Measurements from ENCODE around the gene SUCLG2.

The SUCLG2 gene

GRCh38 chr3:67495751-67496150 lies 158.7 kb downstream of the SUCLG2 start:
- DNase-seq: no peak

DNA sequence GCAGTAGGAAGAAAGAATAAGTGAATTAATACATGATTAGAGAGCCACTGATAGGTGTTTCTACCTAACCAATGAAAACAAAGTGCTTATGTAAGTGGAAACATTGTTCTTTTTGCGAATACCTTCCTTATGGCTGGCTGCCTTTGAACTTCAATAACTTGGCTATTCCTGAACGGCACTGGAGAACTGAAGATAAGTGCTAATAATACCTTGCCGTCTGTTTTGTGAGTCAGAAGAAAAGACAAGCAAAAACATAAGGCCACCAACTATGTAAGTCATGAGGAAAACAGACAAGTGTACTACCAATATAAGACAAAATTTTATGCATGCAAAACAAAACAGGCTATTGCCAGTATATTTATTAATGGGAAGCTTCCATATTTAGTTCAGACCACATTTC lies 160.6 kb downstream of the SUCLG2 start:
- no peak for DNase-seq

GRCh38 chr3:67490658-67491057 lies 163.8 kb downstream of the SUCLG2 start:
- no peak for DNase-seq

DNA sequence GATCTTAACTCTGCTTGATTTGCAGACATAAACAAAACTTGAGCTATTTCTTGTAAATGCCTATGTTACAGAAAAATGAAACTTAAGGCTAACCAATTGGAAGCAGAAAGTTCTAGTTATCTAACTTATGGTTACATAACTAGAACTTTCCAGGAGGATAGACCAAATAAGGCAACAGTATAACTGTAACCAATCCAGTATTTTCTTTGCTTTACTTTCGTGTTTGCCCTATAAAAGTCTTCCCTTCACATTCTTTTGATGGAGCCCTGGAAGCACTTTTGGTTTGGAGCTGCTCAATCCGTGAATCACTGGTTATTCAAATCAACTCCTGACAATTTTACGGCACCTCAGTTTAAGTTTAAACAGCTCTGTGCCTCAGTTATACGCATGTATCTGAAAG lies 164.6 kb downstream of the SUCLG2 start:
- no peak for DNase-seq

GRCh38 chr3:67487564-67488114 lies 166.8 kb downstream of the SUCLG2 start:
- DNase-seq: no peak

DNA sequence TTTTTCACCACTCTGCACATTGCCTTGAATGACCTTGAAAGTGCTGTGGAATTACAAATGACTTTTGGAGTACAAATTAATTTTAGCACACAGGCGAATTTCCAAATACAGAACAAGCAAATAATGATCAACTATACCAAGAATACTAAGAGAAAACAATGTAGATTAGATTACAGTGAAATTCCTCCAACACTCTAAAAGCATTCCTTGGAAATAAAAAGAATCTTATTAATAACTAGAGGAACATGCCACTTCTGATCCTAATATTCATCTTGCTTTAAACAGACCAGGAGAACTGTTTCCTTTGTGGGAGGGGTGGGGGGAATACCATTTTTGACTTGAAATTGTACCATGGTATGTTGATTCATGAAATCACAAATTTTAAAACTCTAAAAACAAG lies 167.5 kb downstream of the SUCLG2 start:
- DNase-seq: no peak

GRCh38 chr3:67484085-67484484 lies 170.3 kb downstream of the SUCLG2 start:
- no peak for DNase-seq

DNA sequence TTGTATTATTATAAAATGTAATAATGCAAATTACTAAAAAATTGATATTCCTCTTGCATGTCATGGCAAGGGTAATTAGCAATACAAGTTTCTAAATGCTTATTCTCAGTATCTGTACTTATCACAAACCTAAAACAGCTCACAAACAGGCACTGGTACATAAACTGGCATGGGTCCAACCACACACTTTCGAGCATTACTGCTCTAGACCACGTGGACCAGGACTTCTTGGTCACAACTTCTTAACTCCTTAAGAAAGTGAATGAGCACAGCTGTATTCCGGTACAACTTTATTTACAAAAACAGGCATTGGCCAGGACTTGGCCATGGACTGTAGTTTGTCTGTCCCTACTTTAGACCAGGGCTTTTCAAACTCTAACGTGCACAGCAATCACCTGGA lies 173.3 kb downstream of the SUCLG2 start:
- no peak for DNase-seq

GRCh38 chr3:67478423-67478822 lies 176.0 kb downstream of the SUCLG2 start:
- no peak for DNase-seq

DNA sequence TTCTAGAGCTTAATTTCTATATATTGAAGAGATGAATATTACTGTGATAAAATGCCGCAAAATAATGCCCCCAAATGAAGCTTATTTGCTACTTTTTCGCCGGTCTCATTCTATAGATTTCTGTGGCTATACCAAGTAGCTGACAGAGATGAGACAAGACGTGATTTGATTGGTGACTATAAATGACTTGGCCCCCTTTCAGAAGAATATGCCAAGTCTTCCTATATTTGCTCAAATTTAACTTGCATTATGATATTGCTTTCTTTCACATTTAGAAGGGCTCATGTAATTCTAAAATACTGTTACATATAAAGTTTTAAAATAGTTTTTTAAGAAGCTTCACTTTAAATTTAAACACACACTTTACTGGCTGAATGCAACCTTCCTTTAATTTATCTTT lies 180.1 kb downstream of the SUCLG2 start:
- DNase-seq: no peak

GRCh38 chr3:67472674-67473201 lies 181.7 kb downstream of the SUCLG2 start:
- no peak for DNase-seq

DNA sequence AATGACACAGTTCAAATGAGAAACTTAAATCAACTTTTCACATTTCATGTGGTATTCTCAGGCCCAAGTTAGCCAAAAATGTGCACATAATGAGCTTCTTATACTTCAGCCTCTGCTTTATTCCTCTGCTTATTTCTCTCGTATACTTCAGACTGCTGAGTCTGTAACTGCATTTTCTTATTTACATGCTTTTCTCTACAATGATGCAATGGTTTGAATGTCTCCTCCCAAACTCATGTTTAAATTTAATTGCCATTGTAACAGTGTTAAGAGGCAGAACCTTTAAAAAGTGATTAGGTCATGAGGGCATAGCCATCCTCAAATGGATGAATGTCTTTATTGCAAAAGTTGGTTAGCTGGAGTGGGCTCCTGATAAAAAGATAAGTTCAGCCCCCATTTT lies 184.2 kb downstream of the SUCLG2 start:
- DNase-seq: no peak

DNA sequence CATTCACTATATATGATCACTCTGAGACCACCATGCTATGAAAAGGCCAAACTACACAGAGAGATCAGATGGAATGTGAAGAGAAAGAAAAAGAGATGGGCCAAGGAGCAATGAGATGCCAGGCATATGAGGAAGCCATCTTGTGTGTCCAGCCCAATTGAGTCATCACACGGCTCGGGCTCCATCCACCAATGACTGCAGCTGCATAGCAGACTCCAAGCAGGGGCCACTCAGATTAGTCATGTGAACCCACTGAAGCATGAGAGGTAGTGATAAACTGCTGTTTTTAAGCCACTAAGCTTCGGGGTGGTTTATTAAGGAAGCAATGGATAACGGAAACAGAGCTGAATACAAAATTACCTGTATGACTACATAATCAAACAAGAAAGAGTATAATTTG lies 185.9 kb downstream of the SUCLG2 start:
- no peak for DNase-seq

GRCh38 chr3:67463656-67464055 lies 190.8 kb downstream of the SUCLG2 start:
- DNase-seq: no peak

- DNase-seq: no peak
Observed at GRCh38 chr3:67462187-67462586, 192.2 kb downstream of the SUCLG2 start.

DNA sequence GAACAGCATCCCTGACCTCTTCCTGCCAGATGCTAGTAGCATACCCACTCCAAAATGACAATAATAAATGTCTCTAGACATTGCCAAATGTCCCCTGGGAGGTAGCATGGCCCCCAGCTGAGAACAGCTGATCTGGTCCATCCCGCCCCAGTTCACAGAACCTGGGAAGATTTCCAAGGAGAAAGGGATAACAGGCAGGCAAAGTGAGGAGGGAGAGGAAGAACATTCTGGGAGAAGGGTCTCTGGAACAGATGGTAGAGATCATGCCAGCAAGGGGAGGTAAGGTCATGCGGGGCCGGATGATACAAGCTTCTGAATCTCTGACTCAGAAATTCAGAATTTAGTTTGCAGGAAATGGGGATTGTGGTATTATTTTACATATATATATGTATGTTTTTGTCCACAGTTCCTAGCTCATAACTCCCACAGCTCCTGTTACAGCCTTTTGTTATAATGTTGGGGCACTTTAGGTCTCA lies 192.7 kb downstream of the SUCLG2 start:
- no peak for DNase-seq

DNA sequence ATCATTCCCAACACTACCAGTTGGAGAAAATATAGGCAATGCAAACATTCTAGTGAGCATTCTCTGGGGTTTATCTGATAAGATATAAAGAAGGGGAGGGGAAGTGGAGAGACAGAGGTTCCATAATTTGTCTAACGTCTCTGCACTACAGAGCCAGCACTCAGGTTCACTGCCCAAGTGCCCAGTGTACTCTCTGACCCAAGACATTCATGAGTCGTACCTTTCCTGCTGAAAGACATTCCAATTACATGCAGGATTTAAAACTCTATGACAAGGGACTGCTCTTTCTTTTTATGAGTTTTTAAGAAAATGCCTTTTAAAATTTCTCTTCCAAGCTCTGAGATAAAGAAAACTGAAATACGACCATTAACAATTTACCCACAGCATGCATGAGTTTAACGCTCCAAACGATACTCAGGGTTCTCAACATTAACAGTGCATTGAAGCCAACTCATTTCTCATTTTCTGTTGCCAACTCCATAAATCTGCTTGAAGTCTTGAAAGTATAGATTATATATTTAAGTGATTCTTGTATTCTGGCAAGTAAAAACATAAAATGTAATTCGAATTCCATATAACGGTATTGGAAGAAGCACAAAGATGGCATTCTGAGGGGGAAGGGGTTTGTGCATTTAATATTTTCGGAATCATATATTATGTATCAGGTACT lies 193.4 kb downstream of the SUCLG2 start:
- no peak for DNase-seq

DNA sequence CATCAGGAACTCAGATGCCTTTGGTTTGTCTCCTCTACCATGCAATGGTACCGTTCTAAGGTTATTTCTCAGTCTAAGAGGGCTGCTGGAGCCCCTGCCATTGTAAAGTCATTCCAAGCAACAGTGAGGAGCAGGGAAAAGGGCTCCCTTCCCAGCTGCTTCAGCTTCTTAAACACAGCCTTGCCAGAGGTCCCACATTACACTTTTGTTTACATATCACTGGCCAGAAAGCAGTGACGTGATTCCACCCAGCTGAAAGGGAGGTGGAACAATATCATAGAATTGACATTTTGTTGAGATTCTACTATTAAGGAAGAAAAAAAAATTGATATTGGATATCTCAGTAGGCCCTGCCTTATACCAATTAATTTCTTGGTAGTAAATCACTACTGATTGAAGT lies 194.6 kb downstream of the SUCLG2 start:
- no peak for DNase-seq

- DNase-seq: no peak
Observed at GRCh38 chr3:67458896-67459530, 195.4 kb downstream of the SUCLG2 start.

DNA sequence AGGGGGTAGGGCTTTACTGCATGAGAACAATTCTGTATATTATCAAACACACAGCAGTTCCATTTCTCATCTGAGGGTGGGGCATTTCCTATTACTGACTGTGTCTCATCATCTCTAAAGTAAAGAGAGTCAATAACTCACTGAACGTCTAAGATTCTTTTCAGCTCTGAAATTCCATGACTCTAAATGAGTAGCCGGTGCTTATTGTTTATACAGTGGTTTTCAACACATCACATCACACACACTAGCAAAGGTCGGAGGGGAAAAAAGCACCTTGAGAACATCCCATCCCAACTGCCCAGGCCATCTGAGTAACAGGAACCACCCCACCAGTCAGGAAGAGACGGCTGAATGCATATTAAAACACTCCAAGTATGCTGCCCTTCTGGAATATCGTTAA lies 196.0 kb downstream of the SUCLG2 start:
- DNase-seq: no peak

- DNase-seq: no peak
Observed at GRCh38 chr3:67453628-67454027, 200.8 kb downstream of the SUCLG2 start.

GRCh38 chr3:67450153-67450552 lies 204.3 kb downstream of the SUCLG2 start:
- DNase-seq: no peak

DNA sequence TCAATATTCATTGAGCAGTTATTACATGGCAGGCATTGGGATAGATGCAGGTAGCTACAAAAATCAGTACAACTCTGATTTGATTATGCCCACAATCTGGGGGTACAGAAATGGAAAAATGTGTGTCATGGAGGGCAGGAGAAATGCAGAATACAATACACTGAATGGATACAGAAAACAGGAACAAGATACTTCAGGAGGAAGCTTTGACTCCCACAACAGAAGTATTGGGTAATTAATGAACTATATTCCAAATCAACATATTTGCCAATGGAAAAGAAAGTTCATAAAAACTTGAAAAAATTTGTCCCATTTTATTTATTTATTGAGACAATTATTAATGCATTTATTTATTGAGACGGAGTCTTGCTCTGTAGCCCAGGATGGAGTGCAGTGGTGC lies 207.0 kb downstream of the SUCLG2 start:
- no peak for DNase-seq

- DNase-seq: no peak
Observed at GRCh38 chr3:67437789-67438188, 216.6 kb downstream of the SUCLG2 start.

Measured in activated T-cell treated with anti-CD3 and anti-CD28 coated beads for 4 hours (primary cell).